HCEC 1CT (cell line): ENCODE data around the gene BTRC.
"Not testable (repeated sequence)": the region's sequence is repeated elsewhere in the genome, so short reads cannot be mapped to it uniquely, and the experiment has no call there.

Experiments
- DNase-seq: peaks from one replicate; pipeline ENCODE4 v3.0.0-alpha.2; 2017

Gene BTRC

GRCh38 chr10:101353692-101354327 is at the start of gene BTRC:
BTRC (plus strand) TSS chr10:101354165; CDS start chr10:101354181, 16 bp downstream.
- DNase-seq, result peak; percentile 99

- DNase-seq, result no peak
Observed at GRCh38 chr10:101304316-101304715, 49.6 kb upstream of the BTRC start.

GRCh38 chr10:101305320-101306241 is 48.4 kb upstream of the BTRC start:
- no peak for DNase-seq

- no peak for DNase-seq
Observed at GRCh38 chr10:101308051-101308450, 45.9 kb upstream of the BTRC start.

GRCh38 chr10:101310529-101311184 is 43.3 kb upstream of the BTRC start:
- DNase-seq, result no peak

- no peak for DNase-seq
Observed at GRCh38 chr10:101311185-101312066, 42.5 kb upstream of the BTRC start.

- no peak for DNase-seq
Observed at GRCh38 chr10:101319241-101319915, 34.6 kb upstream of the BTRC start.

GRCh38 chr10:101321073-101321472 is 32.9 kb upstream of the BTRC start:
- DNase-seq, result no peak

- no peak for DNase-seq
Observed at GRCh38 chr10:101322266-101323108, 31.5 kb upstream of the BTRC start.

GRCh38 chr10:101323495-101323894 is 30.5 kb upstream of the BTRC start:
- DNase-seq, result no peak

GRCh38 chr10:101327454-101327853 is 26.5 kb upstream of the BTRC start:
- DNase-seq, result not testable (repeated sequence)

- DNase-seq, result no peak
Observed at GRCh38 chr10:101329341-101330032, 24.5 kb upstream of the BTRC start.

- no peak for DNase-seq
Observed at GRCh38 chr10:101330231-101330630, 23.7 kb upstream of the BTRC start.

- peak; percentile 90 for DNase-seq
Observed at GRCh38 chr10:101330631-101331225, 23.2 kb upstream of the BTRC start.

GRCh38 chr10:101331956-101332355 is 22.0 kb upstream of the BTRC start:
- DNase-seq, result no peak

- not testable (repeated sequence) for DNase-seq
Observed at GRCh38 chr10:101334259-101334658, 19.7 kb upstream of the BTRC start.

GRCh38 chr10:101336382-101336781 is 17.6 kb upstream of the BTRC start:
- no peak for DNase-seq

- no peak for DNase-seq
Observed at GRCh38 chr10:101337836-101338235, 16.1 kb upstream of the BTRC start.

- DNase-seq, result no peak
Observed at GRCh38 chr10:101341438-101341837, 12.5 kb upstream of the BTRC start.

GRCh38 chr10:101346177-101346576 is 7.8 kb upstream of the BTRC start:
- peak; percentile 14 for DNase-seq
